ENCODE measurements around the gene AGAP1. TPM values are rescaled to one million over a fixed set of nuclear protein-coding genes. Genes with fewer than 3 reads are reported as not detected.
"Not testable (repeated sequence)": the region's sequence is repeated elsewhere in the genome, so short reads cannot be mapped to it uniquely, and the experiment has no call there.

AGAP1 gene
- total RNA-seq, 1 donor, result 18.5 TPM

- Histone ChIP-seq H3K4me3 (ENCODE audit: insufficient read depth, low read length) (no peak overlapping the region), H3K27me3 (ENCODE audit: insufficient read depth, low read length) (no peaks in the 10 kb centered on the region), H4K20me1 (ENCODE audit: insufficient read depth, low read length) (no peaks in the 10 kb centered on the region), H3K27ac (ENCODE audit: low read depth, low read length) (no peak overlapping the region), H3K4me1 (ENCODE audit: insufficient read depth, low read length) (peaks cover 10% of the 10 kb centered on the region), H2AFZ (ENCODE audit: low read length) (no peak overlapping the region), H3K4me2 (ENCODE audit: insufficient read depth, low read length) (no peak overlapping the region), H3K79me2 (ENCODE audit: insufficient read depth, low read length) (no peaks in the 10 kb centered on the region), H3K36me3 (ENCODE audit: insufficient read depth, low read length) (no peaks in the 10 kb centered on the region), H3K9me3 (ENCODE audit: low read depth, low read length) (no peaks in the 10 kb centered on the region)
- DNase-seq (ENCODE audit: insufficient read length, low spot score, missing footprints), result peak; percentile 45
- no peak for TF ChIP-seq CTCF (IDR thresholded peaks at IDR 0.05; ENCODE audit: extremely low read depth, low read depth, low read length)
These were observed 450.7 kb downstream of the AGAP1 start for GRCh38 chr2:235944591-235944990.

GRCh38 chr2:235945608-235946140 is 451.8 kb downstream of the AGAP1 start:
- H3K36me3 ChIP-seq (ENCODE audit: insufficient read depth, low read length), result no peaks in the 10 kb centered on the region
- no peak for TF ChIP-seq CTCF (IDR thresholded peaks at IDR 0.05; ENCODE audit: extremely low read depth, low read depth, low read length)

GRCh38 chr2:235946590-235946989 is 452.7 kb downstream of the AGAP1 start:
- Histone ChIP-seq H3K4me3 (ENCODE audit: insufficient read depth, low read length) (no peak overlapping the region), H3K9me3 (ENCODE audit: low read depth, low read length) (no peaks in the 10 kb centered on the region), H4K20me1 (ENCODE audit: insufficient read depth, low read length) (no peaks in the 10 kb centered on the region), H3K79me2 (ENCODE audit: insufficient read depth, low read length) (no peaks in the 10 kb centered on the region), H3K27ac (ENCODE audit: low read depth, low read length) (no peak overlapping the region), H3K4me1 (ENCODE audit: insufficient read depth, low read length) (no peaks in the 10 kb centered on the region), H3K36me3 (ENCODE audit: insufficient read depth, low read length) (no peaks in the 10 kb centered on the region), H3K27me3 (ENCODE audit: insufficient read depth, low read length) (no peaks in the 10 kb centered on the region), H3K4me2 (ENCODE audit: insufficient read depth, low read length) (no peak overlapping the region), H2AFZ (ENCODE audit: low read length) (no peak overlapping the region)
- DNase-seq (ENCODE audit: insufficient read length, low spot score, missing footprints), result no peak
- TF ChIP-seq CTCF (IDR thresholded peaks at IDR 0.05; ENCODE audit: extremely low read depth, low read depth, low read length), result no peak

More at GRCh38 chr2:235945608-235946140, 451.8 kb downstream of the AGAP1 start:
- Histone ChIP-seq H3K9me3 (ENCODE audit: low read depth, low read length) (no peaks in the 10 kb centered on the region), H4K20me1 (ENCODE audit: insufficient read depth, low read length) (no peaks in the 10 kb centered on the region), H3K27me3 (ENCODE audit: insufficient read depth, low read length) (no peaks in the 10 kb centered on the region), H3K79me2 (ENCODE audit: insufficient read depth, low read length) (no peaks in the 10 kb centered on the region), H2AFZ (ENCODE audit: low read length) (no peak overlapping the region), H3K4me3 (ENCODE audit: insufficient read depth, low read length) (no peak overlapping the region), H3K27ac (ENCODE audit: low read depth, low read length) (no peak overlapping the region), H3K4me2 (ENCODE audit: insufficient read depth, low read length) (no peak overlapping the region), H3K4me1 (ENCODE audit: insufficient read depth, low read length) (peaks cover 1% of the 10 kb centered on the region)
- DNase-seq (ENCODE audit: insufficient read length, low spot score, missing footprints), result peak; percentile 13

GRCh38 chr2:235947055-235947454 is 453.2 kb downstream of the AGAP1 start:
- not testable (repeated sequence) for DNase-seq (ENCODE audit: insufficient read length, low spot score, missing footprints); H2AFZ ChIP-seq (ENCODE audit: low read length); H4K20me1 ChIP-seq (ENCODE audit: insufficient read depth, low read length); H3K4me1 ChIP-seq (ENCODE audit: insufficient read depth, low read length); H3K9me3 ChIP-seq (ENCODE audit: low read depth, low read length); H3K36me3 ChIP-seq (ENCODE audit: insufficient read depth, low read length); H3K4me3 ChIP-seq (ENCODE audit: insufficient read depth, low read length); H3K79me2 ChIP-seq (ENCODE audit: insufficient read depth, low read length); H3K27me3 ChIP-seq (ENCODE audit: insufficient read depth, low read length); H3K27ac ChIP-seq (ENCODE audit: low read depth, low read length); H3K4me2 ChIP-seq (ENCODE audit: insufficient read depth, low read length)
